ENCODE data around the gene ALG12. TPM values are rescaled to one million over a fixed set of nuclear protein-coding genes. Genes with fewer than 3 reads are reported as not detected.

The ALG12 gene
- total RNA-seq (2014; rRNA removed; shearing (Covaris generic)): 13.9 and 22.3 TPM in 2 replicates

GRCh38 chr22:49917974-49918910, at the start of gene ALG12, which contains the start of gene CRELD2:
ALG12 (minus strand) TSS chr22:49918438; CDS start chr22:49913765, 4,673 bp downstream.
CRELD2 (plus strand) TSS chr22:49918634; CDS start chr22:49918770, 136 bp downstream.
- DNase-seq (ENCODE audit: low spot score): peak; percentile 91

- DNase-seq (ENCODE audit: low spot score): no peak
Observed at GRCh38 chr22:49967706-49968208, 49.5 kb upstream of the ALG12 start.

GRCh38 chr22:49966774-49967705, 48.8 kb upstream of the ALG12 start:
- no peak for DNase-seq (ENCODE audit: low spot score)

- no peak for DNase-seq (ENCODE audit: low spot score)
Observed at GRCh38 chr22:49966041-49966773, 48.0 kb upstream of the ALG12 start.

- no peak for DNase-seq (ENCODE audit: low spot score)
Observed at GRCh38 chr22:49965091-49966040, 47.1 kb upstream of the ALG12 start.

GRCh38 chr22:49964136-49965090, 46.2 kb upstream of the ALG12 start:
- DNase-seq (ENCODE audit: low spot score): no peak

GRCh38 chr22:49963647-49964026, 45.4 kb upstream of the ALG12 start:
- DNase-seq (ENCODE audit: low spot score): no peak

GRCh38 chr22:49962751-49963646, 44.8 kb upstream of the ALG12 start:
- DNase-seq (ENCODE audit: low spot score): no peak

GRCh38 chr22:49962012-49962750, 43.9 kb upstream of the ALG12 start:
- peak; percentile 90 for DNase-seq (ENCODE audit: low spot score)

- DNase-seq (ENCODE audit: low spot score): no peak
Observed at GRCh38 chr22:49961601-49962011, 43.4 kb upstream of the ALG12 start.

- no peak for DNase-seq (ENCODE audit: low spot score)
Observed at GRCh38 chr22:49961005-49961600, 42.9 kb upstream of the ALG12 start.

- peak; percentile 90 for DNase-seq (ENCODE audit: low spot score)
Observed at GRCh38 chr22:49960159-49961004, 42.1 kb upstream of the ALG12 start, which contains the start of gene PIM3. PIM3 (plus strand) TSS chr22:49960772; CDS start chr22:49960948, 176 bp downstream.

- no peak for DNase-seq (ENCODE audit: low spot score)
Observed at GRCh38 chr22:49959782-49960158, 41.5 kb upstream of the ALG12 start.

GRCh38 chr22:49958931-49959781, 40.9 kb upstream of the ALG12 start:
- no peak for DNase-seq (ENCODE audit: low spot score)

Data from H4 (cell line).